HepG2 (cell line): ENCODE results near the gene ST6GALNAC2. TPM values are rescaled to one million over a fixed set of nuclear protein-coding genes. Genes with fewer than 3 reads are reported as not detected.

Experiments
- ATAC-seq: fragments of 200-7000 bp; cut with Tn5 transposase; 3 replicates; pipeline ENCODE4 v1.9.1; 2020; ENCODE audit warnings: mild to moderate bottlenecking, moderate library complexity
- BruUV-seq: library from RNA; stranded (reverse); fragments of 400-500 nt; replicated peaks from 2 replicates; lab custom pipeline; 2021; lab: Mats Ljungman, UMichigan
- CTCF ChIA-PET: fragments of 300-600 bp; formaldehyde crosslinking; extraction: SDS; loops from one replicate; lab custom pipeline; 2021; ENCODE audit warnings: low total read pairs, inconsistent platforms, low intra/inter-chr PET ratio; lab: Yijun Ruan, JAX
- POLR2A ChIA-PET: fragments of 350-600 bp; sonication (Branson Sonifier 250); formaldehyde crosslinking; loops from one replicate; lab custom pipeline; 2020; ENCODE audit warnings: antibody characterized with exemption, inconsistent platforms; lab: Yijun Ruan, JAX
- DNase-seq: peaks from one replicate; pipeline ENCODE4 v3.0.0-alpha.2; 2015; ENCODE audit warnings: low spot score
- FAIRE-seq: peaks from 3 replicates; lab custom pipeline; 2011; peaks lifted over from hg19 to GRCh38; lab: Jason Lieb, UNC
- H2AFZ ChIP-seq: one replicate; pipeline ENCODE4 v1.6.1; 2011; ENCODE audit warnings: low read length, inconsistent platforms
- H3K27ac ChIP-seq: fragments of 300-600 bp; 3 replicates; pipeline ENCODE4 v1.8.0; 2011; ENCODE audit warnings: mixed run types, mild to moderate bottlenecking, mixed read lengths, low read length, inconsistent platforms; ENCODE audit not compliant: insufficient read depth; ENCODE audit errors: extremely low read length
- H3K27me3 ChIP-seq, 2 experiments: fragments of 200-600 bp in 1 of 2; 2 replicates in 1 of 2; 3 replicates in 1 of 2; pipeline versions ENCODE4 v1.6.0 to v1.8.0; 2011; ENCODE audit warnings: low read length in 2 of 2, mild to moderate bottlenecking in 2 of 2, moderate library complexity in 2 of 2, inconsistent platforms in 1 of 2; ENCODE audit not compliant: insufficient read depth in 2 of 2, control insufficient read depth in 1 of 2
- H3K36me3 ChIP-seq, 2 experiments: fragments of 200-600 bp in 1 of 2; replicated peaks in 1 of 2; 2 replicates in 1 of 2; 3 replicates in 1 of 2; pipeline versions ENCODE4 v1.5.1 to v1.8.0; 2011; ENCODE audit warnings: low read length in 2 of 2, inconsistent platforms in 1 of 2; ENCODE audit not compliant: insufficient read depth in 2 of 2, control insufficient read depth in 1 of 2
- H3K4me1 ChIP-seq: 2 replicates; pipeline ENCODE4 v1.5.1; 2012; ENCODE audit warnings: low read length, inconsistent platforms; ENCODE audit not compliant: insufficient read depth
- H3K4me2 ChIP-seq: 2 replicates; pipeline ENCODE4 v1.6.0; 2011; ENCODE audit warnings: low read depth, low read length, inconsistent platforms
- H3K4me3 ChIP-seq, 3 experiments: fragments of 200-600 bp in 1 of 3; sonication (generic), shearing (Covaris generic) in 1 of 3; replicated peaks in 1 of 3; 2 replicates each; pipeline ENCODE4 v1.5.1; 2011 to 2016; ENCODE audit warnings: low read length in 3 of 3, inconsistent platforms in 2 of 3, low read depth in 2 of 3, mild to moderate bottlenecking in 2 of 3, control low read depth in 1 of 3, mixed read lengths in 1 of 3; ENCODE audit not compliant: insufficient read depth in 1 of 3
- H3K79me2 ChIP-seq: one replicate; pipeline ENCODE4 v1.6.1; 2011; ENCODE audit warnings: low read length, inconsistent platforms; ENCODE audit not compliant: insufficient read depth
- H3K9ac ChIP-seq: 2 replicates; pipeline ENCODE4 v1.6.0; 2011; ENCODE audit warnings: mild to moderate bottlenecking, low read depth, low read length, inconsistent platforms; ENCODE audit not compliant: insufficient read depth
- H3K9me3 ChIP-seq: 2 replicates; pipeline ENCODE4 v1.5.1; 2012; ENCODE audit warnings: mild to moderate bottlenecking, low read length
- H4K20me1 ChIP-seq: 2 replicates; pipeline ENCODE4 v1.6.0; 2011; ENCODE audit warnings: inconsistent platforms, mild to moderate bottlenecking, low read length, moderate library complexity; ENCODE audit not compliant: insufficient read depth
- KDM2A ChIP-seq: sonication (generic); formaldehyde crosslinking; IDR thresholded peaks from 2 replicates; pipeline ENCODE4 v1.4.0; 2020; ENCODE audit warnings: low read depth, missing genetic modification reagents, borderline replicate concordance
- SMAD1 ChIP-seq: sonication (generic); formaldehyde crosslinking; IDR thresholded peaks from 2 replicates; pipeline ENCODE4 v1.4.0; 2020; ENCODE audit warnings: missing genetic modification reagents, low read depth, mild to moderate bottlenecking, borderline replicate concordance
- SOX5 ChIP-seq: IDR thresholded peaks from 2 replicates; pipeline ENCODE4 v1.6.1; 2016; ENCODE audit warnings: borderline replicate concordance
- ZNF282 ChIP-seq: fragments of 450-650 bp; IDR thresholded peaks from 2 replicates; pipeline ENCODE4 v1.6.1; 2018; ENCODE audit not compliant: partially characterized antibody
- ZNF343 ChIP-seq: sonication (generic); formaldehyde crosslinking; IDR thresholded peaks from 2 replicates; pipeline ENCODE4 v1.4.0; 2020; ENCODE audit warnings: mild to moderate bottlenecking, missing genetic modification reagents
- WGBS: methylation state at CpG from one replicate; pipeline ENCODE4 v1.1.6; 2017; ENCODE audit warnings: low lambda C conversion rate; 5-methylcytosine and 5-hydroxymethylcytosine counted together
- in situ Hi-C: cut with HindIII; loops from 2 replicates; pipeline ENCODE4 v1.10.0; 2017; ENCODE audit warnings: low pct_unique_long_range_greater_than_20kb; ENCODE audit not compliant: extremely low pct_ligation_motif_present
- intact Hi-C: fragments of 100-400 bp; cut with micrococcal nuclease; formaldehyde crosslinking; loops from one replicate; pipeline ENCODE4 v1.10.0; 2022; ENCODE audit not compliant: unreplicated experiment
- polyA plus RNA-seq, 8 experiments: library from polyadenylated mRNA; depleted of rRNA in 3 of 8; stranded (reverse) in 7 of 8; unstranded in 1 of 8; fragments of >200 nt; fragmentation: Illumina TruSeq in 4 of 8; extraction: Trizol in 4 of 8; gene quantifications; 2 replicates each; pipeline versions ENCODE4 v1.2.1 to v1.2.3, GENCODE V29; 2011 to 2016; ENCODE audit warnings: low read depth in 4 of 8, missing spikeins in 1 of 8, mixed read lengths in 1 of 8; ENCODE audit not compliant: insufficient read depth in 1 of 8
- total RNA-seq, 5 experiments: library from RNA; depleted of rRNA; stranded (reverse); fragments of >200 nt; fragmentation: Illumina TruSeq; extraction: Trizol; gene quantifications; 2 replicates each; pipeline ENCODE4 v1.2.3, GENCODE V29; 2016; ENCODE audit warnings: low read depth in 1 of 5
- TF ChIP-seq, protein P1 (sequence below): sonication (generic); formaldehyde crosslinking; IDR thresholded peaks from 2 replicates; pipeline ENCODE4 v1.8.0; 2022; ENCODE audit warnings: low read depth, missing genetic modification reagents
- TF ChIP-seq, protein P2 (sequence below): sonication (generic); formaldehyde crosslinking; IDR thresholded peaks from 2 replicates; pipeline ENCODE4 v1.5.1; 2020; ENCODE audit warnings: missing genetic modification reagents, mild to moderate bottlenecking, borderline replicate concordance

The ST6GALNAC2 gene
- total and polyA plus RNA-seq, 2 of the 13 experiments (the other 11 are each of a cell fraction or from before 2014, with no cell fraction given), result 0.12 to 0.49 TPM

DNA sequence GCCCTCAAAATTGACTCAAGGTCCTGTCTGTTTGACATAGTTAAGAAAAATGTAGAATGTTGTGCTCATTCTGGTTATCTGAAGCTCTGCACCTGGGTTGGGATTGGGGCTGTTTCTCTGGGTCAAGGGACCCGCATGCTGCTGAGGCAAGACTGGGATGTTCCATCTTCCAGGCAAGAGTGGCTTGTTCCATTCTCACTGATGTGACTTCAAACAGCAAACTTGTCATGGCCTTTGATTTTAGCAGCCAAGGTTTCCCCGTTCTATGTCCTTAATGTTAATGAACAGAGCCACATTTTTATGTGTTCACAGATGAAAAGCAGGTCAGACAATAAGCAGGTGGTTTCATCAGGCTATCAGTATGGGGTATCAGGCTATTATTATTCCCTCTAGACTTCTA, 32.2 kb upstream of the ST6GALNAC2 start:
- H3K4me2 ChIP-seq, result no peak overlapping the region
- ChIA-PET POLR2A (no interaction called here), CTCF (no interaction called here)
- H3K4me1 ChIP-seq, result peaks cover 16% of the 10 kb centered on the region
- no peak for DNase-seq
- 89% methylated on average over 2 of the region's 2 CpGs for WGBS
- no peak overlapping the region for H2AFZ ChIP-seq
- no peaks in the 10 kb centered on the region for H4K20me1 ChIP-seq
- H3K27me3 ChIP-seq, result no peaks in the 10 kb centered on the region
- intact Hi-C loops, result no loop called here
- TF ChIP-seq SMAD1 (CRISPR knock-in tag) (no peak), ZNF343 (CRISPR knock-in tag) (no peak), SOX5 (CRISPR knock-in tag) (no peak), ZNF282 (no peak), KDM2A (no peak)
- TF ChIP-seq, protein P1, sequence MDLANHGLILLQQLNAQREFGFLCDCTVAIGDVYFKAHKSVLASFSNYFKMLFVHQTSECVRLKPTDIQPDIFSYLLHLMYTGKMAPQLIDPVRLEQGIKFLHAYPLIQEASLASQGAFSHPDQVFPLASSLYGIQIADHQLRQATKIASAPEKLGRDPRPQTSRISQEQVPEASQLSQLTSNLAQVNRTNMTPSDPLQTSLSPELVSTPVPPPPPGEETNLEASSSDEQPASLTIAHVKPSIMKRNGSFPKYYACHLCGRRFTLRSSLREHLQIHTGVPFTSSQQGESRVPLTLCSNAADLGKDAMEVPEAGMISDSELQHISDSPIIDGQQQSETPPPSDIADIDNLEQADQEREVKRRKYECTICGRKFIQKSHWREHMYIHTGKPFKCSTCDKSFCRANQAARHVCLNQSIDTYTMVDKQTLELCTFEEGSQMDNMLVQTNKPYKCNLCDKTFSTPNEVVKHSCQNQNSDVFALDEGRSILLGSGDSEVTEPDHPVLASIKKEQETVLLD (CRISPR knock-in tag), result no peak
- TF ChIP-seq, protein P2, sequence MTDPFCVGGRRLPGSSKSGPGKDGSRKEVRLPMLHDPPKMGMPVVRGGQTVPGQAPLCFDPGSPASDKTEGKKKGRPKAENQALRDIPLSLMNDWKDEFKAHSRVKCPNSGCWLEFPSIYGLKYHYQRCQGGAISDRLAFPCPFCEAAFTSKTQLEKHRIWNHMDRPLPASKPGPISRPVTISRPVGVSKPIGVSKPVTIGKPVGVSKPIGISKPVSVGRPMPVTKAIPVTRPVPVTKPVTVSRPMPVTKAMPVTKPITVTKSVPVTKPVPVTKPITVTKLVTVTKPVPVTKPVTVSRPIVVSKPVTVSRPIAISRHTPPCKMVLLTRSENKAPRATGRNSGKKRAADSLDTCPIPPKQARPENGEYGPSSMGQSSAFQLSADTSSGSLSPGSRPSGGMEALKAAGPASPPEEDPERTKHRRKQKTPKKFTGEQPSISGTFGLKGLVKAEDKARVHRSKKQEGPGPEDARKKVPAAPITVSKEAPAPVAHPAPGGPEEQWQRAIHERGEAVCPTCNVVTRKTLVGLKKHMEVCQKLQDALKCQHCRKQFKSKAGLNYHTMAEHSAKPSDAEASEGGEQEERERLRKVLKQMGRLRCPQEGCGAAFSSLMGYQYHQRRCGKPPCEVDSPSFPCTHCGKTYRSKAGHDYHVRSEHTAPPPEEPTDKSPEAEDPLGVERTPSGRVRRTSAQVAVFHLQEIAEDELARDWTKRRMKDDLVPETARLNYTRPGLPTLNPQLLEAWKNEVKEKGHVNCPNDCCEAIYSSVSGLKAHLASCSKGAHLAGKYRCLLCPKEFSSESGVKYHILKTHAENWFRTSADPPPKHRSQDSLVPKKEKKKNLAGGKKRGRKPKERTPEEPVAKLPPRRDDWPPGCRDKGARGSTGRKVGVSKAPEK (CRISPR knock-in tag), result no peak
- H3K36me3 ChIP-seq, result no peaks in the 10 kb centered on the region
- H3K27ac ChIP-seq, result no peak overlapping the region
- in situ Hi-C loops, result loop anchor here (5.0 kb wide), 1 partner anchor 36 kb away; no protein-coding TSS in a partner anchor
- no peak for FAIRE-seq
- no TSS peak for BruUV-seq
- no peak for ATAC-seq
- no peak overlapping the region for H3K9ac ChIP-seq
- no peaks in the 10 kb centered on the region for H3K79me2 ChIP-seq
- H3K4me3 ChIP-seq, result no peak overlapping the region
- no peaks in the 10 kb centered on the region for H3K9me3 ChIP-seq
